HCT116 (cell line): ENCODE data around the gene LRRC4C. TPM values are rescaled to one million over a fixed set of nuclear protein-coding genes. Genes with fewer than 3 reads are reported as not detected.

Source experiments
- ATAC-seq: fragments of 200-7000 bp; cut with Tn5 transposase; 2 replicates; pipeline ENCODE4 v1.9.1; 2020; ENCODE audit warnings: mild to moderate bottlenecking, moderate library complexity
- BruUV-seq: library from RNA; stranded (reverse); fragments of 400-500 nt; replicated peaks from 2 replicates; lab custom pipeline; 2021; lab: Mats Ljungman, UMichigan
- CTCF ChIA-PET: fragments of 300-600 bp; sonication (Branson Sonifier 250); formaldehyde crosslinking; loops from one replicate; lab custom pipeline; 2021; ENCODE audit warnings: antibody characterized with exemption; lab: Charles Lee
- POLR2A ChIA-PET: fragments of 300-600, 350-600 bp; sonication (Branson Sonifier 250); formaldehyde crosslinking; loops from one replicate; lab custom pipeline; 2021; ENCODE audit warnings: antibody characterized with exemption; lab: Charles Lee
- RAD21 ChIA-PET, 2 experiments: fragments of 300-600 bp; sonication (Branson Sonifier 250); formaldehyde crosslinking; loops; one replicate each; lab custom pipeline; 2023; ENCODE audit warnings: low total read pairs in 2 of 2; ENCODE audit not compliant: uncharacterized antibody in 2 of 2, unreplicated experiment in 2 of 2, low non-redundant PET in 1 of 2; lab: Charles Lee
- DNase-seq: peaks from one replicate; pipeline ENCODE4 v3.0.0-alpha.2; 2010; ENCODE audit warnings: low read depth, low spot score
- H2AFZ ChIP-seq: fragments of 200-600 bp; shearing (Covaris generic), sonication (generic); 2 replicates; pipeline ENCODE4 v1.6.1; 2017; ENCODE audit warnings: low read depth, mixed run types, mixed read lengths, antibody characterized with exemption, low read length; ENCODE audit not compliant: poor library complexity, severe bottlenecking
- H3K27ac ChIP-seq: 2 replicates; pipeline ENCODE4 v1.5.1; 2012; ENCODE audit warnings: low read depth, low read length
- H3K27me3 ChIP-seq: fragments of 200-600 bp; sonication (generic); 2 replicates; pipeline ENCODE4 v1.6.1; 2016; ENCODE audit warnings: mixed run types, low read length, mixed read lengths; ENCODE audit not compliant: insufficient read depth
- H3K36me3 ChIP-seq, 2 experiments: fragments of 200-500 bp in 1 of 2; fragments of 200-600 bp in 1 of 2; sonication (Bioruptor generic) in 1 of 2; sonication (generic) in 1 of 2; 2 replicates each; pipeline versions ENCODE4 v1.5.1 to v1.6.1; 2014 to 2016; ENCODE audit warnings: low read length in 2 of 2, inconsistent platforms in 1 of 2, mixed read lengths in 1 of 2, mixed run types in 1 of 2; ENCODE audit not compliant: insufficient read depth in 2 of 2, control insufficient read depth in 1 of 2
- H3K4me1 ChIP-seq, 2 experiments: fragments of 200-600 bp in 1 of 2; sonication (generic) in 1 of 2; 2 replicates each; pipeline versions ENCODE4 v1.5.1 to v1.6.1; 2012 to 2017; ENCODE audit warnings: low read length in 2 of 2, inconsistent platforms in 1 of 2, mild to moderate bottlenecking in 1 of 2, mixed read lengths in 1 of 2, mixed run types in 1 of 2, moderate library complexity in 1 of 2; ENCODE audit not compliant: insufficient read depth in 2 of 2, control insufficient read depth in 1 of 2
- H3K4me2 ChIP-seq: fragments of 200-600 bp; sonication (generic); 2 replicates; pipeline ENCODE4 v1.6.1; 2017; ENCODE audit warnings: mixed run types, low read length, mixed read lengths
- H3K4me3 ChIP-seq, 2 experiments: fragments of 200-600 bp in 1 of 2; sonication (generic) in 1 of 2; replicated peaks in 1 of 2; 2 replicates each; pipeline ENCODE4 v1.5.1; 2011 to 2016; ENCODE audit warnings: low read length in 2 of 2, control low read depth in 1 of 2, low read depth in 1 of 2, mild to moderate bottlenecking in 1 of 2, mixed read lengths in 1 of 2, mixed run types in 1 of 2
- H3K79me2 ChIP-seq: fragments of 200-600 bp; sonication (generic); 2 replicates; pipeline ENCODE4 v1.6.1; 2017; ENCODE audit warnings: mild to moderate bottlenecking, mixed run types, low read length, moderate library complexity, mixed read lengths; ENCODE audit not compliant: insufficient read depth
- H3K9ac ChIP-seq: fragments of 200-600 bp; sonication (generic); 2 replicates; pipeline ENCODE4 v1.6.1; 2016; ENCODE audit warnings: low read length, mixed read lengths
- H3K9me2 ChIP-seq: fragments of 200-600 bp; sonication (generic), shearing (Covaris generic); 2 replicates; pipeline ENCODE4 v1.6.1; 2017; ENCODE audit warnings: mixed run types, mild to moderate bottlenecking, moderate library complexity; ENCODE audit not compliant: insufficient read depth
- H3K9me3 ChIP-seq, 2 experiments: fragments of 200-500 bp in 1 of 2; fragments of 200-600 bp in 1 of 2; sonication (Bioruptor generic) in 1 of 2; sonication (generic) in 1 of 2; 2 replicates each; pipeline ENCODE4 v1.6.1; 2014 to 2017; ENCODE audit warnings: low read length in 2 of 2, mixed read lengths in 2 of 2, inconsistent platforms in 1 of 2, low read depth in 1 of 2, mild to moderate bottlenecking in 1 of 2, mixed run types in 1 of 2, moderate library complexity in 1 of 2; ENCODE audit not compliant: control insufficient read depth in 1 of 2, insufficient read depth in 1 of 2
- H4K20me1 ChIP-seq: fragments of 200-600 bp; sonication (generic), shearing (Covaris generic); 2 replicates; pipeline ENCODE4 v1.6.1; 2017; ENCODE audit warnings: mixed run types, mild to moderate bottlenecking, moderate library complexity; ENCODE audit not compliant: insufficient read depth
- CEBPB ChIP-seq: IDR thresholded peaks from 2 replicates; pipeline ENCODE4 v1.6.1; 2012; ENCODE audit warnings: low read depth
- EGR1 ChIP-seq: IDR thresholded peaks from 2 replicates; pipeline ENCODE4 v1.6.1; 2012; ENCODE audit warnings: low read depth
- ELF1 ChIP-seq: IDR thresholded peaks from 2 replicates; pipeline ENCODE4 v1.6.1; 2012; ENCODE audit warnings: low read depth, borderline replicate concordance
- EZH2phosphoT487 ChIP-seq: fragments of 200-600 bp; IDR thresholded peaks from 2 replicates; pipeline ENCODE4 v1.6.1; 2018; ENCODE audit warnings: antibody characterized with exemption, borderline replicate concordance
- FOSL1 ChIP-seq: IDR thresholded peaks from 2 replicates; pipeline ENCODE4 v1.6.1; 2012; ENCODE audit warnings: low read depth
- POLR2A ChIP-seq: IDR thresholded peaks from 2 replicates; pipeline ENCODE4 v1.7.0; 2011; ENCODE audit warnings: borderline replicate concordance; ENCODE audit not compliant: insufficient read depth, insufficient read length; ENCODE audit errors: extremely low read depth
- POLR2AphosphoS5 ChIP-seq: IDR thresholded peaks from 2 replicates; pipeline ENCODE4 v1.6.1; 2011; ENCODE audit warnings: mild to moderate bottlenecking, low read depth, low read length, moderate library complexity
- RAD21 ChIP-seq: IDR thresholded peaks from 2 replicates; pipeline ENCODE4 v1.6.1; 2012; ENCODE audit warnings: low read depth, mild to moderate bottlenecking
- SIN3A ChIP-seq: IDR thresholded peaks from 2 replicates; pipeline ENCODE4 v1.6.1; 2012; ENCODE audit warnings: low read depth
- SP1 ChIP-seq: IDR thresholded peaks from 2 replicates; pipeline ENCODE4 v1.6.1; 2012; ENCODE audit warnings: low read depth
- SRF ChIP-seq: IDR thresholded peaks from 2 replicates; pipeline ENCODE4 v1.6.1; 2012; ENCODE audit warnings: low read depth
- YY1 ChIP-seq: IDR thresholded peaks from 2 replicates; pipeline ENCODE4 v1.6.1; 2011; ENCODE audit warnings: low read length, low read depth, moderate library complexity, mild to moderate bottlenecking; ENCODE audit not compliant: insufficient replicate concordance; ENCODE audit errors: extremely low read depth
- ZFX ChIP-seq: fragments of 450-650 bp; IDR thresholded peaks from 2 replicates; pipeline ENCODE4 v1.6.1; 2017
- ZNF274 ChIP-seq: fragments of 200-500 bp; sonication (Bioruptor generic); IDR thresholded peaks from 2 replicates; pipeline ENCODE4 v1.6.1; 2014; ENCODE audit warnings: mild to moderate bottlenecking, low read depth, low read length, inconsistent platforms
- intact Hi-C: fragments of 100-400 bp; cut with micrococcal nuclease; formaldehyde crosslinking; loops from 2 replicates; pipeline ENCODE4 v1.10.0; 2022
- total RNA-seq: library from RNA; stranded (reverse); gene quantifications from one replicate; pipeline ENCODE4 v1.2.1, GENCODE V29; 2021; ENCODE audit not compliant: unreplicated experiment
- TF ChIP-seq, protein P1 (sequence below): IDR thresholded peaks from 2 replicates; pipeline ENCODE4 v1.6.1; 2012
- TF ChIP-seq, protein P2 (sequence below), 3 experiments: fragments of 200-600 bp in 1 of 3; sonication (generic) in 1 of 3; IDR thresholded peaks in 2 of 3; conservative IDR thresholded peaks in 1 of 3; 2 replicates each; pipeline ENCODE4 v1.5.1; 2012 to 2017; ENCODE audit warnings: low read depth in 2 of 3, low read length in 2 of 3, antibody characterized with exemption in 1 of 3, borderline replicate concordance in 1 of 3, control low read depth in 1 of 3, mild to moderate bottlenecking in 1 of 3, mixed read lengths in 1 of 3, mixed run types in 1 of 3, moderate library complexity in 1 of 3; ENCODE audit not compliant: insufficient read depth in 1 of 3
- TF ChIP-seq, protein P3 (sequence below): IDR thresholded peaks from 2 replicates; pipeline ENCODE4 v1.6.1; 2012

Gene LRRC4C
- total RNA-seq, 1 experiment from 2014 or later: not detected

DNA sequence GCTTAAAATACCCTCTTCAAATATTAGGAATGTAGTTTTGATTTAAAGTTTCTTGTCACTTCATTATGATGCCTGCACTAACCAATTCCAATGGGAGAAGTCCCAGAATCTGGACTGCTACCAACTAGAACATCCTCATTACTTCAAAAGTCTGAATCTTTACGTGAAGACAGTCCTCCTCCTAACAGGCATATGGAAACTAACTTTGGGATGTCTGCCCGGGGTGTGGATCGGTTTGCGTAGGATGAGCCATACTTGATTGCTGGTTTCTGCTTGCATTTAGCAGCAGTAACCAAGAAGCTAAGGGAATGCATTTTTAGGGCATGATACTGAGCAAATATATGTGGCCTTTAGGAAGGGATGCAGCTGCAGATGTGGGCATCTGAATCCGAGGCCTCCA lies 177.1 kb downstream of the LRRC4C start:
- no peak for ATAC-seq
- Histone ChIP-seq H3K36me3 (no peaks in the 10 kb centered on the region), H3K4me3 (no peak overlapping the region), H3K79me2 (no peaks in the 10 kb centered on the region), H2AFZ (no peak overlapping the region), H3K27ac (no peak overlapping the region), H3K4me2 (no peak overlapping the region), H3K9ac (no peak overlapping the region), H4K20me1 (no peaks in the 10 kb centered on the region), H3K9me3 (peaks cover 12 to 13% of the 10 kb centered on the region in 2 experiments; a peak in 2 of 4 replicates), H3K9me2 (no peaks in the 10 kb centered on the region), H3K27me3 (no peaks in the 10 kb centered on the region), H3K4me1 (no peaks in the 10 kb centered on the region)
- ChIA-PET RAD21 (no interaction called here), POLR2A (no interaction called here)
- no TSS peak for BruUV-seq
- no peak for DNase-seq
- intact Hi-C loops: no loop called here
- TF ChIP-seq CEBPB (no peak), POLR2A (no peak), ZFX (no peak), SIN3A (no peak), EZH2phosphoT487 (no peak), FOSL1 (no peak), EGR1 (no peak), SP1 (no peak), SRF (no peak), ZNF274 (no peak), POLR2AphosphoS5 (no peak), RAD21 (no peak), YY1 (no peak), ELF1 (no peak)
- TF ChIP-seq, protein P1, sequence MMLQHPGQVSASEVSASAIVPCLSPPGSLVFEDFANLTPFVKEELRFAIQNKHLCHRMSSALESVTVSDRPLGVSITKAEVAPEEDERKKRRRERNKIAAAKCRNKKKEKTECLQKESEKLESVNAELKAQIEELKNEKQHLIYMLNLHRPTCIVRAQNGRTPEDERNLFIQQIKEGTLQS: no peak
- TF ChIP-seq, protein P2, sequence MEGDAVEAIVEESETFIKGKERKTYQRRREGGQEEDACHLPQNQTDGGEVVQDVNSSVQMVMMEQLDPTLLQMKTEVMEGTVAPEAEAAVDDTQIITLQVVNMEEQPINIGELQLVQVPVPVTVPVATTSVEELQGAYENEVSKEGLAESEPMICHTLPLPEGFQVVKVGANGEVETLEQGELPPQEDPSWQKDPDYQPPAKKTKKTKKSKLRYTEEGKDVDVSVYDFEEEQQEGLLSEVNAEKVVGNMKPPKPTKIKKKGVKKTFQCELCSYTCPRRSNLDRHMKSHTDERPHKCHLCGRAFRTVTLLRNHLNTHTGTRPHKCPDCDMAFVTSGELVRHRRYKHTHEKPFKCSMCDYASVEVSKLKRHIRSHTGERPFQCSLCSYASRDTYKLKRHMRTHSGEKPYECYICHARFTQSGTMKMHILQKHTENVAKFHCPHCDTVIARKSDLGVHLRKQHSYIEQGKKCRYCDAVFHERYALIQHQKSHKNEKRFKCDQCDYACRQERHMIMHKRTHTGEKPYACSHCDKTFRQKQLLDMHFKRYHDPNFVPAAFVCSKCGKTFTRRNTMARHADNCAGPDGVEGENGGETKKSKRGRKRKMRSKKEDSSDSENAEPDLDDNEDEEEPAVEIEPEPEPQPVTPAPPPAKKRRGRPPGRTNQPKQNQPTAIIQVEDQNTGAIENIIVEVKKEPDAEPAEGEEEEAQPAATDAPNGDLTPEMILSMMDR (IDR thresholded peaks at IDR 0.05 in 2 of 3, conservative IDR thresholded peaks at IDR 0.05 in 1 of 3; ENCODE audit: borderline replicate concordance in 1 of 3, insufficient read depth in 1 of 3, low read depth in 2 of 3, low read length in 2 of 3): no peak
- TF ChIP-seq, protein P3, sequence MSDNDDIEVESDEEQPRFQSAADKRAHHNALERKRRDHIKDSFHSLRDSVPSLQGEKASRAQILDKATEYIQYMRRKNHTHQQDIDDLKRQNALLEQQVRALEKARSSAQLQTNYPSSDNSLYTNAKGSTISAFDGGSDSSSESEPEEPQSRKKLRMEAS: no peak
- TF ChIP-seq, all 23 proteins: peak for 0
- CTCF ChIA-PET: no interaction called here
